Mesendoderm (in vitro differentiated cells): ENCODE measurements around the gene RNF38.
A peak's percentile ranks its signal among the peaks of the same experiment; 100 is the strongest.

Experiments
- DNase-seq: peaks from one replicate; pipeline ENCODE4 v3.0.0; 2013
- H2AK5ac ChIP-seq: 2 replicates; pipeline ENCODE4 v1.6.1; 2013; ENCODE audit warnings: low read length, inconsistent platforms
- H2BK120ac ChIP-seq: 2 replicates; pipeline ENCODE4 v1.6.1; 2013; ENCODE audit warnings: low read depth, mild to moderate bottlenecking, low read length, moderate library complexity, mixed read lengths
- H2BK15ac ChIP-seq: replicated peaks from 2 replicates; pipeline ENCODE4 v1.6.1; 2013; ENCODE audit warnings: low read depth, mild to moderate bottlenecking, moderate library complexity
- H2BK5ac ChIP-seq: 2 replicates; pipeline ENCODE4 v1.6.1; 2013; ENCODE audit warnings: low read length, inconsistent platforms
- H3K18ac ChIP-seq: 2 replicates; pipeline ENCODE4 v1.6.1; 2013; ENCODE audit warnings: mild to moderate bottlenecking, low read length, mixed read lengths
- H3K23ac ChIP-seq: one replicate; pipeline ENCODE4 v1.6.1; 2013; ENCODE audit warnings: low read length
- H3K27ac ChIP-seq: 2 replicates; pipeline ENCODE4 v1.5.1; 2013; ENCODE audit warnings: low read depth, mild to moderate bottlenecking, inconsistent platforms, low read length, moderate library complexity
- H3K27me3 ChIP-seq: 2 replicates; pipeline ENCODE4 v1.6.1; 2013; ENCODE audit warnings: low read length, control low read depth, mild to moderate bottlenecking, inconsistent platforms; ENCODE audit not compliant: insufficient read depth, poor library complexity
- H3K36me3 ChIP-seq: 2 replicates; pipeline ENCODE4 v1.6.1; 2013; ENCODE audit warnings: low read length, inconsistent platforms; ENCODE audit not compliant: control insufficient read depth, insufficient read depth
- H3K4ac ChIP-seq: one replicate; pipeline ENCODE4 v1.6.1; 2013; ENCODE audit warnings: low read depth, mild to moderate bottlenecking, low read length, moderate library complexity
- H3K4me1 ChIP-seq: 2 replicates; pipeline ENCODE4 v1.6.1; 2013; ENCODE audit warnings: low read depth, low read length, inconsistent platforms; ENCODE audit not compliant: control insufficient read depth
- H3K4me2 ChIP-seq: 2 replicates; pipeline ENCODE4 v1.6.1; 2013; ENCODE audit warnings: low read length
- H3K4me3 ChIP-seq: 2 replicates; pipeline ENCODE4 v1.5.1; 2013; ENCODE audit warnings: mild to moderate bottlenecking, low read length
- H3K56ac ChIP-seq: one replicate; pipeline ENCODE4 v1.6.1; 2013; ENCODE audit warnings: low read length
- H3K79me1 ChIP-seq: 2 replicates; pipeline ENCODE4 v1.6.1; 2013; ENCODE audit warnings: low read length, inconsistent platforms
- H3K79me2 ChIP-seq: 2 replicates; pipeline ENCODE4 v1.6.1; 2013; ENCODE audit warnings: mild to moderate bottlenecking, low read length; ENCODE audit not compliant: control insufficient read depth, insufficient read depth
- H3K9ac ChIP-seq: 2 replicates; pipeline ENCODE4 v1.6.1; 2013; ENCODE audit warnings: low read length, inconsistent platforms
- H4K5ac ChIP-seq: one replicate; pipeline ENCODE4 v1.6.1; 2013; ENCODE audit warnings: low read length
- H4K8ac ChIP-seq: one replicate; pipeline ENCODE4 v1.6.1; 2013; ENCODE audit warnings: low read depth, mild to moderate bottlenecking, control low read depth, low read length, moderate library complexity
- WGBS: extraction: QIAGEN DNeasy Blood & Tissue Kit; methylation state at CpG from one replicate; pipeline ENCODE4 v1.1.7; 2013; ENCODE audit warnings: low lambda C conversion rate, missing lambda C conversion rate; ENCODE audit not compliant: insufficient coverage; ENCODE audit errors: extremely low coverage; 5-methylcytosine and 5-hydroxymethylcytosine counted together

The RNF38 gene

DNA sequence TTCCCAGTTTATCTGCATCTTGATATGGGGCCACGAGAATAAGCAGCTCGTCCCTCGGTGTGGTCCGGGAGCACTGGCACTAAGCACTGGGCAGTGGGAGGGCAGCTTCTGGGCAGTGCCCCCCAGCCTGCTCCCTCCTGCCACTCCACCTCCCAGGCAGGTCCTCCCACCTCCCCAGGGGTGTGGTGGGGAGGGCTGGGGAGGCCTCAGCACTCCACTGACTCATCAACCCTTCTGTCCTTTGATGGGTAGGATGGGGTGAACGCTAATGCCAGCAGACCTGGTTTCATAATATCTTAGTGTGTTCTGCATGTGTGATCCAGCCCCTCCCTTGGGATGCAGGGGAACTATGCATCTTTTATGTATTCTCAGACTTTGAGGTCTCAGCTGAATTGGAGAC is 79.6 kb downstream of the RNF38 start:
- Histone ChIP-seq H2BK5ac (no peak overlapping the region), H2BK120ac (no peak overlapping the region), H3K4me2 (no peak overlapping the region), H3K79me1 (no peaks in the 10 kb centered on the region), H3K9ac (no peak overlapping the region), H3K18ac (no peak overlapping the region), H4K8ac (no peak overlapping the region), H2AK5ac (no peak overlapping the region), H3K4me3 (no peak overlapping the region), H4K5ac (no peak overlapping the region), H2BK15ac (no peak overlapping the region), H3K56ac (no peak overlapping the region), H3K27ac (no peak overlapping the region), H3K4ac (no peak overlapping the region), H3K36me3 (no peaks in the 10 kb centered on the region), H3K79me2 (no peaks in the 10 kb centered on the region), H3K23ac (no peak overlapping the region), H3K27me3 (no peaks in the 10 kb centered on the region), H3K4me1 (peaks cover 4% of the 10 kb centered on the region)
- DNase-seq, result no peak
- no CpG with 5 or more reads among the region's 5 CpGs for WGBS

DNA sequence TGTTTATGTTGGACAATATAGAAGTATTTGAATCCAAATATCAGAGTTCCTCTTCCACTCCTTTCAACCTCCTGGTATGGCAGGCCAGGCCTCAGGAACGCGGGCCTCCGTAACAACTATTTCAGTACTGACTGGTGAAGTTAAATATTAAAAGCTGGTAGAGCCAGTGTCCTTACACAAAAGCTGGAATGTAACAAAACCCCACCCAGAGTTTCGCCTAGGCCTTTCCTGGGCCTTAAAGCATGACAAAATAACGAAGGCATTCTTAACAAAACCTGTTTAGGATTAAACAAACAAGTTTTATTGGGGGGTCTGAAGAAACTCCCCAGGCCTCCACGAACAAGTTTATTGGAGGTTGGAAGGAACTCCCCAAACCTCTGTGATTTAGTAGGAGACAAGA is 80.3 kb downstream of the RNF38 start:
- no CpG with 5 or more reads among the region's 6 CpGs for WGBS
- no peak overlapping the region for H3K9ac ChIP-seq
- H3K4me2 ChIP-seq, result no peak overlapping the region
- no peak overlapping the region for H2BK5ac ChIP-seq
- no peaks in the 10 kb centered on the region for H3K79me1 ChIP-seq
- H3K23ac ChIP-seq, result no peak overlapping the region
- no peak overlapping the region for H4K8ac ChIP-seq
- no peak for DNase-seq
- no peak overlapping the region for H2BK120ac ChIP-seq
- H3K27me3 ChIP-seq, result no peaks in the 10 kb centered on the region
- H4K5ac ChIP-seq, result no peak overlapping the region
- peaks cover 4% of the 10 kb centered on the region for H3K4me1 ChIP-seq
- H3K79me2 ChIP-seq, result no peaks in the 10 kb centered on the region
- H3K36me3 ChIP-seq, result no peaks in the 10 kb centered on the region
- no peak overlapping the region for H2BK15ac ChIP-seq
- no peak overlapping the region for H3K56ac ChIP-seq
- no peak overlapping the region for H3K4ac ChIP-seq
- H3K27ac ChIP-seq, result no peak overlapping the region
- H2AK5ac ChIP-seq, result no peak overlapping the region
- no peak overlapping the region for H3K18ac ChIP-seq
- H3K4me3 ChIP-seq, result no peak overlapping the region

DNA sequence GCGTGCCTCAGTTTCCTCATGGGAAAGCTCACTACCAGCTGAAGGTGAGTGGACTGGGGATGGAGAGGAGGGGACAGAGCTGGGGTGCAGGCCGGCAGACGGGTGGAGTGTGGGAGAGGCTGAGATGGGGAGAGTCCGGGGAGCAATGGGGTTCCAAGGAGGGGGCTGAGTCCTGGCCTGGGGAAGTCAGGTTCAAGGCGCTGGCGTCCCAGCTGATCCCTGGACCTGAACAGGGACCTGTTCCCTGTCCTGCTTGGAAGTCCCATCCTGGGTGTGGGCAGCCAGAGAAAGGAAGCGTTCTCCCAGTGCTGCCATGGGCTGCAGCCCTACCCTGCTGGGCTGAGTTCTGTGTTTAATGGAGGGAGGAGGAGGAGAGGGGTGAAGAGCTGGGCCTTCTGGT is 80.9 kb downstream of the RNF38 start:
- H2BK120ac ChIP-seq, result no peak overlapping the region
- no peak overlapping the region for H3K56ac ChIP-seq
- no peak overlapping the region for H3K4me2 ChIP-seq
- DNase-seq, result no peak
- no peak overlapping the region for H3K23ac ChIP-seq
- no peak overlapping the region for H3K18ac ChIP-seq
- WGBS, result no CpG with 5 or more reads among the region's 7 CpGs
- no peaks in the 10 kb centered on the region for H3K79me1 ChIP-seq
- no peaks in the 10 kb centered on the region for H3K27me3 ChIP-seq
- H3K79me2 ChIP-seq, result no peaks in the 10 kb centered on the region
- H3K4ac ChIP-seq, result no peak overlapping the region
- H3K4me3 ChIP-seq, result no peak overlapping the region
- peaks cover 4% of the 10 kb centered on the region for H3K4me1 ChIP-seq
- no peak overlapping the region for H2BK15ac ChIP-seq
- no peak overlapping the region for H4K5ac ChIP-seq
- no peak overlapping the region for H2BK5ac ChIP-seq
- no peak overlapping the region for H3K9ac ChIP-seq
- no peak overlapping the region for H3K27ac ChIP-seq
- H4K8ac ChIP-seq, result no peak overlapping the region
- H2AK5ac ChIP-seq, result no peak overlapping the region
- H3K36me3 ChIP-seq, result no peaks in the 10 kb centered on the region

DNA sequence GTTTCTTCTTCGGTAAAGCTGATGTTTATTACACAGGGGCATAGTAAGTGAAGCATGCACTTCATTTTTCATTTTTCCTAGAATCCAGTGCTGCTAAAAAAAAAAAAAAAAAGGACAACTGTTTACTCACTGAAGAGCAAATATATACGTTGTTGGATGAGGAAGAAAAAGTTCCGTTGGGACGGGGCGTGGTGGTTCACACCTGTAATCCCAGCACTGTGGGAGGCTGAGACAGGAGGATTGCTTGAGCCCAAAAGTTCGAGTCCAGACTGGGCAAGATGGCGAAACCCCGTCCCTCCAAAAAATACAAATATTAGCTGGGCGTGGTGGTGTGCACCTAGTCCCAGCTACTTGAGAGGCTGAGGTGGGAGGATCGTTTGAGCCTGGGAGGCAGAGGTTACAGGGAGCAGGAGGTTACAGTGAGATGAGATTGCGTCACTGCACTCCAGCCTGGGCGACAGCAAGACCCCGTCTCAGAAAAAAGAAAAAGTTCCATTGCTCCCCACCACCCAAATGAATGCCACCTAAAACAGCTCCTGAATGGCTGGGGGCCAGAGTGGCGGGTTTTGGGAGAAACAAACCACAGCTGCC is 81.8 kb downstream of the RNF38 start:
- H4K8ac ChIP-seq, result no peak overlapping the region
- H2BK120ac ChIP-seq, result no peak overlapping the region
- H4K5ac ChIP-seq, result no peak overlapping the region
- H3K56ac ChIP-seq, result no peak overlapping the region
- H3K79me2 ChIP-seq, result no peaks in the 10 kb centered on the region
- H2BK5ac ChIP-seq, result no peak overlapping the region
- no peak overlapping the region for H3K9ac ChIP-seq
- peaks cover 4% of the 10 kb centered on the region for H3K4me1 ChIP-seq
- H2BK15ac ChIP-seq, result no peak overlapping the region
- no peaks in the 10 kb centered on the region for H3K36me3 ChIP-seq
- H3K4me2 ChIP-seq, result no peak overlapping the region
- H3K18ac ChIP-seq, result no peak overlapping the region
- H3K23ac ChIP-seq, result no peak overlapping the region
- no peak overlapping the region for H3K4me3 ChIP-seq
- H3K4ac ChIP-seq, result no peak overlapping the region
- H3K79me1 ChIP-seq, result no peaks in the 10 kb centered on the region
- no peak overlapping the region for H2AK5ac ChIP-seq
- no peak overlapping the region for H3K27ac ChIP-seq
- WGBS, result no CpG with 5 or more reads among the region's 14 CpGs
- H3K27me3 ChIP-seq, result no peaks in the 10 kb centered on the region
- DNase-seq, result no peak

DNA sequence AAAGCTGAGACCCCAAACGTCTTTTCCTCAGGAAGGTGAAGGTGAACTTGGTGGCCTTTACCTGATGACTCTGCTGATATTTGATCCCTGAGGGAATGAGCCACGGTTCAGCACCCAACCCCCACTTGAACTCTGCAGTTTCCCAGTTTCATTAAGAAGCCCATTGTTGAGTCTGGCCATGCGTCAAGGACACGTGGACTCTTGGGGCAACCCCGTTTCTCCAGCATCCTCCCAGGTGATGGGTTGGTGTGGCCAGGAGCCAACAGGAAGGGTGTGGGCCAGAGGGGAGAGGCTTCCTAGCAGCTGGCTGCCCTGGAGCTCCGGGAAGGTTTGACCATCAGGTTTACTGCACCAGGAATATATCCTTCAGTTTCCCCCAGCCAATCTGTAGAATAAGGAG is 82.3 kb downstream of the RNF38 start:
- Histone ChIP-seq H3K23ac (no peak overlapping the region), H4K8ac (no peak overlapping the region), H3K4me2 (no peak overlapping the region), H3K79me2 (no peaks in the 10 kb centered on the region), H3K36me3 (no peaks in the 10 kb centered on the region), H3K79me1 (no peaks in the 10 kb centered on the region), H2BK120ac (no peak overlapping the region), H3K18ac (no peak overlapping the region), H3K4ac (no peak overlapping the region), H3K4me3 (no peak overlapping the region), H3K27ac (no peak overlapping the region), H4K5ac (no peak overlapping the region), H2AK5ac (no peak overlapping the region), H3K4me1 (peaks cover 4% of the 10 kb centered on the region), H2BK5ac (no peak overlapping the region), H3K27me3 (no peaks in the 10 kb centered on the region), H3K56ac (peak overlapping the region; percentile 46), H2BK15ac (no peak overlapping the region), H3K9ac (no peak overlapping the region)
- WGBS, result no CpG with 5 or more reads among the region's 6 CpGs
- peak; percentile 44 for DNase-seq

DNA sequence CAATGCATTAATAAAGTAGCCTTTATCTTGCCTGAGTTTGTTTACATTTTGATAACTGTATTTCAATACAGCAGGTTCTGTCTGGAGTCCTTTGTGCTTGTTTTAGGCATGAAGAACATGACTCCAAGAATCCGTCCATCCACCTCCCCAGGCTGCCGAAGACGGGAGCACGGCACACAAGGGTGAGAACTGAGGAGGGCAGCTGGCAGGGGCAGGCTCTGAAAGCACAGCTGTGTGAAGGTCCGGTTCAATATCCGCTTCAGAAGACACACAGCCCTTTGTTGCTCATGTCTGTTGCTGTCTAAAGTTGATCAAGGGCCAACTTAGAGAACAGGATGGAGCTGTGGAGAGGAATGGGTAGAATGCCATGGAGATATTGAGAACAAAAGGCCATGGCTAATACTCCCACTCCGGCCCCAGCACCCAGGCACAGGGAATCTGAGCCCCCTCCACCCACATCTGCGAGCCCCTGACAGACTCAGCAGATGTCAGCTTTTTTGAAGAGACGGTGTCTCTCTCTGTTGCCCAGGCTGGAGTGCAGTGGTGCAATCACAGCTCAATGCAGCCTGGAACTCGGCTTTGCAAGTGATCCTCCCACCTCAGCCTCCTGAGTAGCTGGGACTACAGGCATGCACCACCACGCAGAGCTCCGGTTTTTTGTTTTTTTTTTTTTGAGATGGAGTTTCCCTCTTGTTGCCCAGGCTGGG is 83.3 kb downstream of the RNF38 start:
- Histone ChIP-seq H3K79me1 (no peaks in the 10 kb centered on the region), H3K9ac (no peak overlapping the region), H3K4me3 (no peak overlapping the region), H2BK15ac (no peak overlapping the region), H4K8ac (no peak overlapping the region), H3K4me1 (peaks cover 4% of the 10 kb centered on the region), H2BK5ac (no peak overlapping the region), H3K18ac (no peak overlapping the region), H3K27me3 (no peaks in the 10 kb centered on the region), H3K4me2 (no peak overlapping the region), H3K36me3 (no peaks in the 10 kb centered on the region), H2AK5ac (no peak overlapping the region), H2BK120ac (no peak overlapping the region), H3K4ac (no peak overlapping the region), H4K5ac (no peak overlapping the region), H3K56ac (no peak overlapping the region), H3K23ac (no peak overlapping the region), H3K27ac (no peak overlapping the region), H3K79me2 (no peaks in the 10 kb centered on the region)
- WGBS, result no CpG with 5 or more reads among the region's 12 CpGs
- DNase-seq, result no peak
